ENCODE results near the gene GAREM1.

DNA sequence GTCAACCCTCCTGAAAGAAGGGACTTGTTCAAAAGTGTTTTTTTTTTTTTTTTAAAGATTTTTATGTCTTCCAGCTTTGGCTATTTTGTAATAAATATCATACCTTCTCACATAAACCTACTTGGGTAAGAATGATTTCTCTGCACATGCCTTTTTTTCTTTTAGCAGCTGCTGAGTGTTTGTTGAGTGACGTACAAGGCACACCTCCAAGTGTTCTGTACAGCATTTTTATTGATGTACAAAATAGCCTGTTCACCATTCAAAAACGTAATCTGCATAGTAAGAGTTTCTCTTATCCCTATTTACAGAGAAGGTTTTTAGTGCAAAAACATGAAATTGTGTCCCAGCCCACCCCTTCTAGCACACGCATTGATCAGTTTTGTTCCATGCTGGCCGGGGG, 203.2 kb downstream of the GAREM1 start:
- TF ChIP-seq NFYB (CRISPR knock-in tag; conservative IDR thresholded peaks at IDR 0.05; ENCODE audit: low read depth) = no peak
- TF ChIP-seq, protein P1, sequence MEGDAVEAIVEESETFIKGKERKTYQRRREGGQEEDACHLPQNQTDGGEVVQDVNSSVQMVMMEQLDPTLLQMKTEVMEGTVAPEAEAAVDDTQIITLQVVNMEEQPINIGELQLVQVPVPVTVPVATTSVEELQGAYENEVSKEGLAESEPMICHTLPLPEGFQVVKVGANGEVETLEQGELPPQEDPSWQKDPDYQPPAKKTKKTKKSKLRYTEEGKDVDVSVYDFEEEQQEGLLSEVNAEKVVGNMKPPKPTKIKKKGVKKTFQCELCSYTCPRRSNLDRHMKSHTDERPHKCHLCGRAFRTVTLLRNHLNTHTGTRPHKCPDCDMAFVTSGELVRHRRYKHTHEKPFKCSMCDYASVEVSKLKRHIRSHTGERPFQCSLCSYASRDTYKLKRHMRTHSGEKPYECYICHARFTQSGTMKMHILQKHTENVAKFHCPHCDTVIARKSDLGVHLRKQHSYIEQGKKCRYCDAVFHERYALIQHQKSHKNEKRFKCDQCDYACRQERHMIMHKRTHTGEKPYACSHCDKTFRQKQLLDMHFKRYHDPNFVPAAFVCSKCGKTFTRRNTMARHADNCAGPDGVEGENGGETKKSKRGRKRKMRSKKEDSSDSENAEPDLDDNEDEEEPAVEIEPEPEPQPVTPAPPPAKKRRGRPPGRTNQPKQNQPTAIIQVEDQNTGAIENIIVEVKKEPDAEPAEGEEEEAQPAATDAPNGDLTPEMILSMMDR (IDR thresholded peaks at IDR 0.05) = no peak
- TF ChIP-seq ZNF317 (CRISPR knock-in tag; IDR thresholded peaks at IDR 0.05; ENCODE audit: borderline replicate concordance, low read depth) = no peak
- TF ChIP-seq ZBTB21 (CRISPR knock-in tag; IDR thresholded peaks at IDR 0.05; ENCODE audit: borderline replicate concordance) = no peak
- TF ChIP-seq, protein P2, sequence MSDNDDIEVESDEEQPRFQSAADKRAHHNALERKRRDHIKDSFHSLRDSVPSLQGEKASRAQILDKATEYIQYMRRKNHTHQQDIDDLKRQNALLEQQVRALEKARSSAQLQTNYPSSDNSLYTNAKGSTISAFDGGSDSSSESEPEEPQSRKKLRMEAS (CRISPR knock-in tag; IDR thresholded peaks at IDR 0.05) = no peak
- no peak for TF ChIP-seq FOXK1 (CRISPR knock-in tag; IDR thresholded peaks at IDR 0.05)
- TF ChIP-seq, protein P3, sequence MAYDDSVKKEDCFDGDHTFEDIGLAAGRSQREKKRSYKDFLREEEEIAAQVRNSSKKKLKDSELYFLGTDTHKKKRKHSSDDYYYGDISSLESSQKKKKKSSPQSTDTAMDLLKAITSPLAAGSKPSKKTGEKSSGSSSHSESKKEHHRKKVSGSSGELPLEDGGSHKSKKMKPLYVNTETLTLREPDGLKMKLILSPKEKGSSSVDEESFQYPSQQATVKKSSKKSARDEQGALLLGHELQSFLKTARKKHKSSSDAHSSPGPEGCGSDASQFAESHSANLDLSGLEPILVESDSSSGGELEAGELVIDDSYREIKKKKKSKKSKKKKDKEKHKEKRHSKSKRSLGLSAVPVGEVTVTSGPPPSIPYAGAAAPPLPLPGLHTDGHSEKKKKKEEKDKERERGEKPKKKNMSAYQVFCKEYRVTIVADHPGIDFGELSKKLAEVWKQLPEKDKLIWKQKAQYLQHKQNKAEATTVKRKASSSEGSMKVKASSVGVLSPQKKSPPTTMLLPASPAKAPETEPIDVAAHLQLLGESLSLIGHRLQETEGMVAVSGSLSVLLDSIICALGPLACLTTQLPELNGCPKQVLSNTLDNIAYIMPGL (CRISPR knock-in tag; IDR thresholded peaks at IDR 0.05) = no peak
- TF ChIP-seq, protein P4, sequence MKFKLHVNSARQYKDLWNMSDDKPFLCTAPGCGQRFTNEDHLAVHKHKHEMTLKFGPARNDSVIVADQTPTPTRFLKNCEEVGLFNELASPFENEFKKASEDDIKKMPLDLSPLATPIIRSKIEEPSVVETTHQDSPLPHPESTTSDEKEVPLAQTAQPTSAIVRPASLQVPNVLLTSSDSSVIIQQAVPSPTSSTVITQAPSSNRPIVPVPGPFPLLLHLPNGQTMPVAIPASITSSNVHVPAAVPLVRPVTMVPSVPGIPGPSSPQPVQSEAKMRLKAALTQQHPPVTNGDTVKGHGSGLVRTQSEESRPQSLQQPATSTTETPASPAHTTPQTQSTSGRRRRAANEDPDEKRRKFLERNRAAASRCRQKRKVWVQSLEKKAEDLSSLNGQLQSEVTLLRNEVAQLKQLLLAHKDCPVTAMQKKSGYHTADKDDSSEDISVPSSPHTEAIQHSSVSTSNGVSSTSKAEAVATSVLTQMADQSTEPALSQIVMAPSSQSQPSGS (CRISPR knock-in tag; IDR thresholded peaks at IDR 0.05; ENCODE audit: borderline replicate concordance, low read depth) = no peak
- no peak for TF ChIP-seq ESRRA (CRISPR knock-in tag; IDR thresholded peaks at IDR 0.05; ENCODE audit: borderline replicate concordance)
- TF ChIP-seq CREM (CRISPR knock-in tag; IDR thresholded peaks at IDR 0.05) = no peak
- TF ChIP-seq, protein P5, sequence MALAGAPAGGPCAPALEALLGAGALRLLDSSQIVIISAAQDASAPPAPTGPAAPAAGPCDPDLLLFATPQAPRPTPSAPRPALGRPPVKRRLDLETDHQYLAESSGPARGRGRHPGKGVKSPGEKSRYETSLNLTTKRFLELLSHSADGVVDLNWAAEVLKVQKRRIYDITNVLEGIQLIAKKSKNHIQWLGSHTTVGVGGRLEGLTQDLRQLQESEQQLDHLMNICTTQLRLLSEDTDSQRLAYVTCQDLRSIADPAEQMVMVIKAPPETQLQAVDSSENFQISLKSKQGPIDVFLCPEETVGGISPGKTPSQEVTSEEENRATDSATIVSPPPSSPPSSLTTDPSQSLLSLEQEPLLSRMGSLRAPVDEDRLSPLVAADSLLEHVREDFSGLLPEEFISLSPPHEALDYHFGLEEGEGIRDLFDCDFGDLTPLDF (CRISPR knock-in tag; IDR thresholded peaks at IDR 0.05) = no peak
- TF ChIP-seq, protein P6, sequence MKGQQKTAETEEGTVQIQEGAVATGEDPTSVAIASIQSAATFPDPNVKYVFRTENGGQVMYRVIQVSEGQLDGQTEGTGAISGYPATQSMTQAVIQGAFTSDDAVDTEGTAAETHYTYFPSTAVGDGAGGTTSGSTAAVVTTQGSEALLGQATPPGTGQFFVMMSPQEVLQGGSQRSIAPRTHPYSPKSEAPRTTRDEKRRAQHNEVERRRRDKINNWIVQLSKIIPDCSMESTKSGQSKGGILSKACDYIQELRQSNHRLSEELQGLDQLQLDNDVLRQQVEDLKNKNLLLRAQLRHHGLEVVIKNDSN (CRISPR knock-in tag; IDR thresholded peaks at IDR 0.05) = no peak
- TF ChIP-seq FOXJ3 (CRISPR knock-in tag; IDR thresholded peaks at IDR 0.05; ENCODE audit: borderline replicate concordance) = no peak
- no peak for TF ChIP-seq SP1 (CRISPR knock-in tag; conservative IDR thresholded peaks at IDR 0.05)
